Stimulated activated CD4-positive, alpha-beta T cell treated with anti-CD3 and anti-CD28 coated beads, Interleukin-12 subunit alpha, Interleukin-12 subunit beta, amount 100 ng/mL, for 48 hours (primary cell): ENCODE measurements around the gene PCDHA9.
A peak's percentile ranks its signal among the peaks of the same experiment; 100 is the strongest.
"Not testable (repeated sequence)": the region's sequence is repeated elsewhere in the genome, so short reads cannot be mapped to it uniquely, and the experiment has no call there.

ENCODE experiments used
- DNase-seq, 3 donors: peaks; one replicate each; pipeline ENCODE4 v3.0.0-alpha.2; 2020; ENCODE audit warnings: low read depth in 2 of 3, low spot score in 1 of 3

The PCDHA9 gene

GRCh38 chr5:140848139-140849102 lies at the start of gene PCDHA9:
Gene PCDHA9, plus strand, starts transcription at chr5:140848382. Its CDS starts 114 bp downstream, at chr5:140848496.
- DNase-seq = not testable (repeated sequence)

GRCh38 chr5:140800816-140801493 lies 47.2 kb upstream of the PCDHA9 start, which contains the start of gene PCDHA3:
Gene PCDHA3, plus strand, starts transcription at chr5:140801057.
- no peak for DNase-seq

GRCh38 chr5:140801494-140801841 lies 46.7 kb upstream of the PCDHA9 start:
- no peak for DNase-seq

GRCh38 chr5:140802381-140802780 lies 45.8 kb upstream of the PCDHA9 start:
- DNase-seq = not testable (repeated sequence)

GRCh38 chr5:140802781-140803271 lies 45.4 kb upstream of the PCDHA9 start:
- no peak for DNase-seq

GRCh38 chr5:140806834-140807775 lies 41.1 kb upstream of the PCDHA9 start, which contains the start of gene PCDHA4:
Gene PCDHA4, plus strand, starts transcription at chr5:140807068.
- DNase-seq = no peak

GRCh38 chr5:140808241-140808888 lies 39.8 kb upstream of the PCDHA9 start:
- DNase-seq = not testable (repeated sequence)

GRCh38 chr5:140808889-140809291 lies 39.3 kb upstream of the PCDHA9 start:
- no peak for DNase-seq

GRCh38 chr5:140821375-140822280 lies 26.6 kb upstream of the PCDHA9 start, which contains the start of gene PCDHA5:
Gene PCDHA5, plus strand, starts transcription at chr5:140821613.
- DNase-seq = peak in 2 of 3 donors; percentile 15 to 34

- DNase-seq = no peak
Measured at GRCh38 chr5:140822281-140822629, 25.9 kb upstream of the PCDHA9 start.

- not testable (repeated sequence) for DNase-seq
Measured at GRCh38 chr5:140822969-140823368, 25.2 kb upstream of the PCDHA9 start.

- no peak for DNase-seq
Measured at GRCh38 chr5:140823475-140823874, 24.7 kb upstream of the PCDHA9 start.

- DNase-seq = no peak
Measured at GRCh38 chr5:140827704-140828361, 20.3 kb upstream of the PCDHA9 start, which contains the start of gene PCDHA6. Gene PCDHA6, plus strand, starts transcription at chr5:140827960. Its CDS starts 132 bp downstream, at chr5:140828092.

- no peak for DNase-seq
Measured at GRCh38 chr5:140828362-140828737, 19.8 kb upstream of the PCDHA9 start.

GRCh38 chr5:140829511-140830501 lies 18.4 kb upstream of the PCDHA9 start:
- not testable (repeated sequence) for DNase-seq

GRCh38 chr5:140833993-140834392 lies 14.2 kb upstream of the PCDHA9 start, which contains the start of gene PCDHA7:
Gene PCDHA7, plus strand, starts transcription at chr5:140834269. Its CDS starts 115 bp downstream, at chr5:140834384.
- DNase-seq = no peak

- not testable (repeated sequence) for DNase-seq
Measured at GRCh38 chr5:140834439-140835008, 13.7 kb upstream of the PCDHA9 start.
